GM12891 (cell line): ENCODE measurements around the gene SPAG17. TPM values are rescaled to one million over a fixed set of nuclear protein-coding genes. Genes with fewer than 3 reads are reported as not detected.

Experiments used
- DNase-seq: peaks from one replicate; pipeline ENCODE4 v3.0.0; 2011; ENCODE audit warnings: low spot score; ENCODE audit not compliant: insufficient read length
- FAIRE-seq: peaks from 2 replicates; lab custom pipeline; 2011; peaks lifted over from hg19 to GRCh38; lab: Jason Lieb, UNC
- PAX5 ChIP-seq: IDR thresholded peaks from 2 replicates; pipeline ENCODE4 v1.6.1; 2011; ENCODE audit warnings: low read length, moderate library complexity, mild to moderate bottlenecking; ENCODE audit not compliant: insufficient read depth, severe bottlenecking
- POLR2A ChIP-seq: IDR thresholded peaks from 2 replicates; pipeline ENCODE4 v1.6.1; 2011; ENCODE audit warnings: low read depth, low read length, control low read depth
- POLR2AphosphoS5 ChIP-seq: IDR thresholded peaks from 2 replicates; pipeline ENCODE4 v1.6.1; 2011; ENCODE audit warnings: low read depth, low read length, control low read depth
- POU2F2 ChIP-seq: IDR thresholded peaks from 2 replicates; pipeline ENCODE4 v1.6.1; 2011; ENCODE audit warnings: low read depth, mild to moderate bottlenecking, control low read depth, low read length, moderate library complexity
- SPI1 ChIP-seq: IDR thresholded peaks from 2 replicates; pipeline ENCODE4 v1.6.1; 2011; ENCODE audit warnings: low read depth, low read length, control low read depth
- TAF1 ChIP-seq: IDR thresholded peaks from 2 replicates; pipeline ENCODE4 v1.6.1; 2011; ENCODE audit warnings: low read depth, low read length, control low read depth
- polyA plus RNA-seq: library from polyadenylated mRNA; unstranded; fragments of >200 nt; gene quantifications from one replicate; pipeline ENCODE4 v1.2.1, GENCODE V29; 2012; ENCODE audit warnings: low read depth, missing spikeins, inconsistent platforms; ENCODE audit not compliant: missing spikeins

The SPAG17 gene
- not detected for polyA plus RNA-seq

DNA sequence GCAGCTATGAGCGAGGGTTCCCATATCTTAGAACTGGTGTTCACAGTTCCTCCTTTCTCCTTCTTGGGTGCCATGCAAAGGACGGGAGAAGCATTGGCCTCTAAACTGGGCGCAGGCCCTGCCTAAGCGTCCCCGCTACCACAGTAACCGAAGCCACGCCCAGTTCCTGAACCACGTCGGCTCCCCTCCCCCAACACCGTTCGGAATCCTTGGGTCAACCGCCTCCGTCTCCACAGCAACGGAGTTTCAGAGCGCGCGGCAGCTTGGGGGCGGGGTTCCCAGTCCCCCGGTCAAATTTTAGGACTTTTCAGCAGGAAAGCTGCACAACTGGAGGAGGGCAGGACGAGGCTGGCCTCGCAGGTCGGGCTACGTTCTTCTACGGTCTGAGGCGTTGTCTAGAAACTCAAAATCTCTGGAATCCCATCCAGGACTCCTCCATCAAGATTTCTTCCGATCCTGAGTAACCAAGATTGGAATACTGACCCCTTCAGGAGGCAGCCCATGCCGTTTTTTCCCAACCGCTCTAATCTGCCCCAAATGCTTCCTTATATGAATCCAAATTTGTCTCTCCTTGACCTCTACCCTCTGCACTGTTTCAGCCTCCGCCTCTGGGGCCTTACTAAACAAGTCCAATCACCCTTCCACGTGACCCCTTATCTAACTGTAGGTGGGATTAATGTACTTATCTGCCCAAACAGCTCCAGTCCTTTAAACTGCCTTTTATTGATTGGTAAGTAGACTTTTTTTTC lies at the start of gene SPAG17:
TSS of gene SPAG17 (minus strand) at position 145 of the 749 bp plus-strand sequence. CDS start at position 74, 71 bp downstream.
- DNase-seq = peak; percentile 4
- TF ChIP-seq POLR2A (no peak), POLR2AphosphoS5 (no peak), POU2F2 (no peak), PAX5 (no peak), TAF1 (no peak), SPI1 (no peak)
- no peak for FAIRE-seq

DNA sequence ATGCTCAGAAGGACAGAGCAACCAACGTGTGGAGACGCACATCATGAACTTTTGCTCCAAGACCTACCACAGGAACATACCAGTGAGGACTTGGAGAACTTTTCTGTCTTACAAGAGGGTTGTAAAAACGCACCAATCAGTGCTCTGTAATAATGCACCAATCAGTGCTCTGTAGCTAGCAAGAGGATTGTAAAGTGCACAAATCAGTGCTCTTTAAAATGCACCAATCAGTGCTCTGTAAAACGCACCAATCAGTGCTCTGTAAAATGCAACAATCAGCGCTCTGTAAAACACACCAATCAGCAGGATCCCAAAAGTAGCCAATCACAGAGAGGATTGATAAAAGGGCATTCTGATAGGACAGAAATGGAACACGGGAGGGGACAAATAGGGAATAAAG lies 40.4 kb upstream of the SPAG17 start:
- FAIRE-seq (no peak), DNase-seq (no peak)
- TF ChIP-seq POLR2A (no peak), POLR2AphosphoS5 (no peak), POU2F2 (no peak), TAF1 (no peak), SPI1 (no peak), PAX5 (no peak)

DNA sequence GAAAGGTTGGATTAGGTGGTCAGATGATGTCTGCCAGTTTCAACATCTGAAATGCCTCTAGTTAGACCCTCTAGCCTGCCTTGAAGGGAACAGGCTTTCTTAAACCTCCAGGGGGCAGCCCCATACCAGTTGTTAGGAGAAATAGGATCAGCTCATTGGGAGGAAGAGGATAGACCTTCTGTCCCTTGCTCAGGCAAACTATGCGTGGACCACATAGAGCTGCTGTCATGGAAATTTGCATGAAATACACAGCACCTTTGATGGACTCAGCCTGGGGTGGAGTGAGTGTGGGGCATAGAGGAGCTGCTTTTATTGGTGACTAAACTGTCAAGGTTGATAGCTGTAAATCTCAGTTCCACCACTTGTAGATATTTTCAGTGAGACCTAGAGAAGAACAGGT lies 38.4 kb upstream of the SPAG17 start:
- DNase-seq (no peak), FAIRE-seq (no peak)
- TF ChIP-seq PAX5 (no peak), SPI1 (no peak), TAF1 (no peak), POLR2A (no peak), POLR2AphosphoS5 (no peak), POU2F2 (no peak)

DNA sequence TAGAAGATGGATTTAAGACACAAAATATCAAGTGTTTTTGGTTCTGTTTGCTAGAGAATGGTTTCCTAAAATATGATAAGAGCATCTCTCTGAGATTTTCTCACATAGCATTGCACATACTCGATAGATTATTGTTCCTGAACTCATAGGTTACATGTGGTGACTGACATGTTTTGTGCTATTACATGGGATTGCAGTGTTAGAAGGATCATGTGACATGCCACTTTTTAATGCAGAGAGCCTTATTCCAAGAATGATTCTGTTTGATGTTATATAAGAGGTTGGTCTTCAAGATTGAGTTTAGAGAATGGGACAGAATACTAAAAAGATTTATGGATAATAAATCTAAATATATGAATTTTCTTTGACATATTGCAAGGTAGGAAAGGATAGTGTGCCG lies 34.4 kb upstream of the SPAG17 start:
- DNase-seq (no peak), FAIRE-seq (no peak)
- TF ChIP-seq POLR2AphosphoS5 (no peak), SPI1 (no peak), POU2F2 (no peak), PAX5 (no peak), TAF1 (no peak), POLR2A (no peak)

DNA sequence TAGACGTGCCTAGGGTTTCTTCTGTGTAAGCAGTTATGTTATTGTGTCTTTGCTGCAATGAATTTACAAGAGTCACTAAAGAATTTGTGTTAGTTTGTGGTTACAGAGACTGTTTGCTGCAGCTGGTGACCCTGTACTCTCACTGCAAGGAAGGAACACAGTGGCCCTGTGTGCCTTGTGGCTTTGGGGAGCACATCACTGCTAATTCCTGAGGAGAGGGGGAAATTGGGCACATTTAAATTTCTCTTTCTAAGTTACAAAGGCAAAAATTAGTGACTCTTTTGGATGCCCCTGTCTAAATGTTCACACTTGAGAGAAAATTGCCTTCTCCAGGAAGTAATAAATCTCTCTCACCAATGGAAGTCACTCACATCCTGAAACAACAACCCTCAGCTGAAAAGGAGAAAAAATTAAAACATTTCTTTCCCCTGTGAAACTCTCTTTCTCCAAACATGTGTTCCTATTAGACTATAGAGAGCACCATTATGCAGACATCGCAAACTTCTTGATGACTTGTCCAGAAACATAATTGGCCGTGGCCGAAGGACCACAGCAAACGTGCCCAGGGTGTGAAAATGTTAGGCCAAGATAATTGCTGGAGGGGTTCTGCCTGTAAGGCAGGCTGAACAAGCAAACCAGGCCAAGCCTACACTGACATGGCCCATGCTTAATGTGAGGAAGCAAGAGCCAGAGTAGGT lies 32.3 kb upstream of the SPAG17 start:
- no peak for TF ChIP-seq SPI1
- TF ChIP-seq PAX5 = no peak
- TF ChIP-seq POLR2AphosphoS5 = no peak
- no peak for TF ChIP-seq POU2F2
- TF ChIP-seq POLR2A = no peak
- TF ChIP-seq TAF1 = no peak
- no peak for DNase-seq
- FAIRE-seq = no peak

DNA sequence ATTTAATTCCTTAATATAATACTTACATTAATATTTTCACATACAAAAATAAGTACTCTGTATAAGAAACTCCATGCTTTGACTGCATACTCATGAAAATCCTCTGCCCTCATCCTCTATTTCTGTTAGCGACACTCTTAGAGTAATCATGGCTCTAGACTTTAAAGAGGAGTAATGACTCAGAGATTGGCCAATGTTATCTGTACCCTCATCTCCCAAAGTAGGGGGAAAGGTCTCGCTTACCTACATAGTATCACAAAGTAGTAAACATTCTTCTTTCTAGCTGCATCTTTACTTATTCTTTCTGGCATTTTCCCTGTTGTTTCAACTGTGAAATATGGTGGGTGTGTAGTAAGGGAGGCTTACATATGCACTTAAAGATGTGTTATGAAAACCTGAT lies 29.8 kb upstream of the SPAG17 start:
- DNase-seq = no peak
- no peak for TF ChIP-seq POLR2AphosphoS5
- TF ChIP-seq TAF1 = no peak
- no peak for FAIRE-seq

DNA sequence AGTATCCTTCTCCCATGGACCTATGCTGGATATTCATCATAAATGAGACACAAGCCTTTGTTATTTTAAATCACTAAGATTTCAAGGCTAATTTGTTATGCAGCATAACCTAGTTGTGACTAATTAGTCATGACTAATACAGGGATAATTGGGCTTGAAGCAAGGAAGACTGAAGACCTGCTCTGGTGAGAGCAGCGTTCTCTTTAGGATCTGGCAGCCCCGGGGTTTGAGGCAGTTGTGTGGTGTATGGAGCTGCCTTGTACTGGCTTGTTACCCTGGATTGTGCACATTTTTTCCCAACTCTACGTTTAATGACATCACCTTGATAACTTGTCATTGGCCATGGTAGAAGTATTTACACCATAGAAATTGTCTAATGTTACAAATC lies 25.7 kb upstream of the SPAG17 start:
- no peak for DNase-seq
- TF ChIP-seq POLR2AphosphoS5 = no peak
- TF ChIP-seq POLR2A = no peak
- TF ChIP-seq PAX5 = no peak
- no peak for TF ChIP-seq TAF1
- no peak for TF ChIP-seq SPI1
- no peak for TF ChIP-seq POU2F2
- no peak for FAIRE-seq

DNA sequence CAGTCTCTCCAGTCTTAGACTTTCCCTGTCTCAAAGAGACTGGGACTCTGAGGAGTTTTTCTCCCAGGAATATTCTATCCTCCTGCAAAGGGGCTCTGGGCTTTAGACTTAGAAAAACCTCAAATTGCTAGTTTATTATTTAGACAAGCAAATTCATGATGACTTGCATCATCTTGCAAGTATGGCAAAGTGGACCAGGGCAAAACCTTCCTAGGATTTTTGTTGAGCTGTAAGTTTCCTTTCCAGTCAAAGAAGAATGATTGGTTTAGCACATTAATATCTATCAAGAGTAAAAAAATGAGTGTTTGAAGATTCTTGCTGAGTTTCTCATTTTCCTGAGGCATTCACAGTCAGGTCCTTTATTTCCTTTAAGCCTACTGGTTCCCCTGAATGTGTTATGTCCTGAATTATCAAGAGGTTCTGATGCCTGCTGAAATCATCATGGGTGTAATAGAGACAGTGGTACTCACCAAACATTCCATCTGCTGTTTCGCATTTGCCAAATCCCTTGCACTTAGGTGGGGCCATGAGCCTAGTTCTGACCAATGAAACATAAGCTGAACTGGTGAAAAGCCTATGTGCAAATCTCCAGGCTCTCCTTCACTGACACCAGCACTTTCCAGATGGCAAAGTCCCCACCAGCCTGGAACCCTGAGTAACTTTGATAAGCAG lies 25.2 kb upstream of the SPAG17 start:
- TF ChIP-seq POLR2A (no peak), TAF1 (no peak), POLR2AphosphoS5 (no peak), PAX5 (no peak), SPI1 (no peak)
- FAIRE-seq (no peak), DNase-seq (no peak)

DNA sequence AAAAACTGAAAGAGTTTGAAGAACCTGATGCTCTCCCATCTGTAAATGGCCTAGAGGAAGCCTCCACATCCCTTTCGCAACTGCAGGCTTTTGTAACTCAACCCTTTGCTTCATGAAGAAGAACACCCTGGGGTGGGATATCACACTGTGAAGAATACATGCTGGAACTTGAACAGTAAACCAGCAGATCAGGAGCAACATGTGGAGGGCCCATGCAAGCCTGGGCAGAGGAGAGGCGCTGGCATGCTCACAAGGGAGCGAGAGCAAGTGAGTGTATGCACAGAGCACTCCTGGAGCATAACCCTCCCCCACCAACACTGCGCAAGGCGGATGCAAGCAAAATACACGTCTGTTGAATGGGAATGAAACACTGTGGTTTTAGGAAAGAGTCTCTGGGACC lies 24.6 kb upstream of the SPAG17 start:
- FAIRE-seq (no peak), DNase-seq (no peak)
- no peak for TF ChIP-seq PAX5
- TF ChIP-seq TAF1 = no peak
- TF ChIP-seq POLR2A = no peak
- no peak for TF ChIP-seq POU2F2
- no peak for TF ChIP-seq POLR2AphosphoS5
- no peak for TF ChIP-seq SPI1
